ENCODE measurements around the gene TBX19.

TBX19 gene

DNA sequence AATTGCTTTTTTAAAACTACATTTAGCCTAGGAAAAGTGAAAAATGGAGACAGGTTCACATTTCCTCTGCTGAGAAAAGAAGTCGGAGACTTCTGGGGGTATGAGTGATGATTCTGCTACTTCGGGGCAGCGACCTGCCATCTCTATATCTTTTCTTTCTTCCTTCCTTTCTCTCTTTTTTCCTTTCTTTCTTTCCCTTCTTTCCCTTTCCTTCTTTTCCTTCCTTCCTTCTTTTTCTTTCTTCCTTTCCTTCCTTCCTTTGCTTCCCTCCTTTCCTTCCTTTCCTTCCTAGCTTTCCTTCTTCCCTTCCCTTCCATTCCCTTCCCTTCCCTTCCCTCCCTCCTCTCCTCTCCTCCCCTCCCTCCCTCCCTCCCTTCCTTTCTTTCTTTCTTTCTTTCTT, 17.8 kb downstream of the TBX19 start:
- H3K9ac ChIP-seq (ENCODE audit: low read depth, low read length) = no peak overlapping the region
- no peaks in the 10 kb centered on the region for H3K4me1 ChIP-seq (ENCODE audit: control insufficient read depth, insufficient read depth, low read length)
- H3K4me3 ChIP-seq (ENCODE audit: low read depth, low read length) = no peak overlapping the region
- no peak overlapping the region for H3K27ac ChIP-seq (ENCODE audit: low read depth, low read length)
- H3K36me3 ChIP-seq (ENCODE audit: control insufficient read depth, insufficient read depth, low read length) = no peaks in the 10 kb centered on the region
- H3K27me3 ChIP-seq (ENCODE audit: control insufficient read depth, insufficient read depth, low read length) = no peaks in the 10 kb centered on the region
- no peaks in the 10 kb centered on the region for H3K9me3 ChIP-seq (ENCODE audit: control insufficient read depth, insufficient read depth, low read length)

DNA sequence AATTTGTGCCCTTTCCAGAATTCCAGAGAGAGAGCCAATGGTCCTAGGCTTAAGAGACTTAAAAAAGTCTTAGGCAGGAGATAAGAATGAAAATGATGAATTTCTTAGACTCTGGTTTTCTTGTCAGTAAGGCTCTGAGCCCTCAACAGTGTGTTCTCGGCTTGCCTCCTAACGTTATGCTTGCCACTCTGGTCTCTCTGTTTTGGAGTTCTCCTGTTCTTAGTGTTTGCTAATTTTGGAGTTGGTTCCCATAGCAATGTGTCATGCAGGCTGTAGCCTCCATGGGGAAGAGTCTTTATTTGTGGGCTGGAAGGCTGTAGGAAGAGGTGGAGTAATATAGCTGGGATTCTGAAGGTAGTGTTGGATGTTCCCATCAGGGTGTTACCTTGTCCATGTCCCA, 19.9 kb downstream of the TBX19 start:
- H3K4me1 ChIP-seq (ENCODE audit: control insufficient read depth, insufficient read depth, low read length) = no peaks in the 10 kb centered on the region
- no peak overlapping the region for H3K27ac ChIP-seq (ENCODE audit: low read depth, low read length)
- no peak overlapping the region for H3K4me3 ChIP-seq (ENCODE audit: low read depth, low read length)
- H3K27me3 ChIP-seq (ENCODE audit: control insufficient read depth, insufficient read depth, low read length) = no peaks in the 10 kb centered on the region
- no peaks in the 10 kb centered on the region for H3K36me3 ChIP-seq (ENCODE audit: control insufficient read depth, insufficient read depth, low read length)
- no peaks in the 10 kb centered on the region for H3K9me3 ChIP-seq (ENCODE audit: control insufficient read depth, insufficient read depth, low read length)
- no peak overlapping the region for H3K9ac ChIP-seq (ENCODE audit: low read depth, low read length)

DNA sequence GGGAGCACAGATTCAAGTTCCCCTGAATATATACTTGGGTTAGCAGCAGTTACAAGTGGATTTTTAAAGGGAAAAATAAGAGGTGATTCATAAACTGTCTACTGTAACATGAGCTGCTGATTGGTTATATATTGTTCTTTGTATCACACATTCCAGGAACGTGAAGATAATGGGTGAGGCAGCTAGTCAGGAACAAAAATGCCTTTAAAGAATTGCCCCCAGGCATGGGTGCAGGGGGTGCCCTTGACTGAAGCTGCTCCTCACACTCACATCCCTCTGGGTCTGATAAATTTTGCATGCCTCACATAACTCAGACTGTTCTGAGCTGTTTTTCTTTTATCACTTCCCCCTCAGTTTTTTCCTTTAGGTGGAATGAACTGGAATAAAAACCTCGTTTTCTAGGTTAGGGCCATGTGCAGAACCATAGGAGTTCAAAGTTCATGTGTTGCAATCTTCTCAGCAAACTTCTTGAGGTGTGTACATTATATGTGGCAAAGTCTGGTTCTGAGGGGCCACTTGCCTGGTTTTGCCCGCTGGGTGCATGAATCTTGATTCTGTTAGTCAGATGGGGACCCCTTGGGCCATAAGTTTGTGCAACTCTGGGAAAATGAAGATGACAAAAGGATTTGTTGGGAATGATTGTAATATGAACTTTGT, 21.1 kb downstream of the TBX19 start:
- Histone ChIP-seq H3K36me3 (ENCODE audit: control insufficient read depth, insufficient read depth, low read length) (no peaks in the 10 kb centered on the region), H3K27me3 (ENCODE audit: control insufficient read depth, insufficient read depth, low read length) (no peaks in the 10 kb centered on the region), H3K9ac (ENCODE audit: low read depth, low read length) (no peak overlapping the region), H3K4me3 (ENCODE audit: low read depth, low read length) (no peak overlapping the region), H3K9me3 (ENCODE audit: control insufficient read depth, insufficient read depth, low read length) (no peaks in the 10 kb centered on the region), H3K4me1 (ENCODE audit: control insufficient read depth, insufficient read depth, low read length) (no peaks in the 10 kb centered on the region), H3K27ac (ENCODE audit: low read depth, low read length) (no peak overlapping the region)

- Histone ChIP-seq H3K27me3 (ENCODE audit: control insufficient read depth, insufficient read depth, low read length) (no peaks in the 10 kb centered on the region), H3K36me3 (ENCODE audit: control insufficient read depth, insufficient read depth, low read length) (no peaks in the 10 kb centered on the region), H3K4me1 (ENCODE audit: control insufficient read depth, insufficient read depth, low read length) (no peaks in the 10 kb centered on the region), H3K27ac (ENCODE audit: low read depth, low read length) (no peak overlapping the region), H3K4me3 (ENCODE audit: low read depth, low read length) (no peak overlapping the region), H3K9ac (ENCODE audit: low read depth, low read length) (no peak overlapping the region), H3K9me3 (ENCODE audit: control insufficient read depth, insufficient read depth, low read length) (no peaks in the 10 kb centered on the region)
Measured at GRCh38 chr1:168303716-168304540, 23.3 kb downstream of the TBX19 start.

- no peaks in the 10 kb centered on the region for H3K4me1 ChIP-seq (ENCODE audit: control insufficient read depth, insufficient read depth, low read length)
- H3K27ac ChIP-seq (ENCODE audit: low read depth, low read length) = no peak overlapping the region
- H3K9me3 ChIP-seq (ENCODE audit: control insufficient read depth, insufficient read depth, low read length) = no peaks in the 10 kb centered on the region
- H3K9ac ChIP-seq (ENCODE audit: low read depth, low read length) = no peak overlapping the region
- H3K4me3 ChIP-seq (ENCODE audit: low read depth, low read length) = no peak overlapping the region
- no peaks in the 10 kb centered on the region for H3K27me3 ChIP-seq (ENCODE audit: control insufficient read depth, insufficient read depth, low read length)
- no peaks in the 10 kb centered on the region for H3K36me3 ChIP-seq (ENCODE audit: control insufficient read depth, insufficient read depth, low read length)
Measured at GRCh38 chr1:168304865-168305264, 24.2 kb downstream of the TBX19 start.

- Histone ChIP-seq H3K27me3 (ENCODE audit: control insufficient read depth, insufficient read depth, low read length) (no peaks in the 10 kb centered on the region), H3K36me3 (ENCODE audit: control insufficient read depth, insufficient read depth, low read length) (no peaks in the 10 kb centered on the region), H3K4me1 (ENCODE audit: control insufficient read depth, insufficient read depth, low read length) (no peaks in the 10 kb centered on the region), H3K9me3 (ENCODE audit: control insufficient read depth, insufficient read depth, low read length) (no peaks in the 10 kb centered on the region), H3K27ac (ENCODE audit: low read depth, low read length) (no peak overlapping the region), H3K9ac (ENCODE audit: low read depth, low read length) (no peak overlapping the region), H3K4me3 (ENCODE audit: low read depth, low read length) (no peak overlapping the region)
Measured at GRCh38 chr1:168312718-168313604, 32.3 kb downstream of the TBX19 start.

DNA sequence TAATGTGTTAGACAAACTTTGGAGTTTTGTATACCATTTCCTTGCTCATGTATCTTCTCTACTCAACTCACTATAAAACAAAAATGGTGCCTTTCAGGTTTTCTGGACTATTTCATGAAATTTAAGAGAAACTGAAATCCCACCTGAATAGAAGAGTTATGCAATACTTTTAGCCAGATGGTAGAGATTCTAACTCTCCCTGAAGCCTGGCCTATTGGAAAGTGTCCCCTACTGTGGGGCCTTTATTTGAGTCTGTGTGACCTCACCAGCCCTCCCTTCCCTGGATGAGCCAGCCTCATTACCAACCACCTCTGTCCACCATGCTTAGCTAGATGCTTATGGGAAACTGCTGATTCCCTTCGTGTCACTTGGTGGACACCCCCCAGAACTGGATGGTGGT, 35.5 kb downstream of the TBX19 start:
- Histone ChIP-seq H3K4me1 (ENCODE audit: control insufficient read depth, insufficient read depth, low read length) (peaks cover 17% of the 10 kb centered on the region; the same call in 1 of the 2 replicates), H3K4me3 (ENCODE audit: low read depth, low read length) (no peak overlapping the region), H3K9me3 (ENCODE audit: control insufficient read depth, insufficient read depth, low read length) (no peaks in the 10 kb centered on the region), H3K9ac (ENCODE audit: low read depth, low read length) (no peak overlapping the region), H3K36me3 (ENCODE audit: control insufficient read depth, insufficient read depth, low read length) (no peaks in the 10 kb centered on the region), H3K27me3 (ENCODE audit: control insufficient read depth, insufficient read depth, low read length) (no peaks in the 10 kb centered on the region), H3K27ac (ENCODE audit: low read depth, low read length) (no peak overlapping the region)

DNA sequence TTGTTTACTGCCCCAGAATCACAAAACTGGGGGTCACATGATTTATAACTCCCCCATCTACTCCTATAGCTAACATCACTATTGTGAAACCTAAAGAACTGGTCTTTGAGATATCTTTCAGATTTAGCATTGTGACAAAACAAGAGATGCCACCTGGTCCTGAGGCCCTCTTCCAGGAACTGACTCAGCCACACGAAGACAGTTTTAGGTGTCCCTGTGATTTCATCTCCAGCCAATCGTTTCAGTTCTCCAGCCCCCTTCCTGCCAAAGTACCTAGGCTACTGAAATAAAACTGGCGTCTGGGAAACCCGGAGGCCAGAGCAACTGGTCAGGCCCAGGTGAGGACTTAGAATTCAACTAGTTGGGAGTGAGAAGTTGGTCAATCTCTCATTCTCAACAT, 36.6 kb downstream of the TBX19 start:
- H3K4me3 ChIP-seq (ENCODE audit: low read depth, low read length) = no peak overlapping the region
- peaks cover 19% of the 10 kb centered on the region; the same call in 1 of the 2 replicates for H3K4me1 ChIP-seq (ENCODE audit: control insufficient read depth, insufficient read depth, low read length)
- no peak overlapping the region for H3K27ac ChIP-seq (ENCODE audit: low read depth, low read length)
- H3K9ac ChIP-seq (ENCODE audit: low read depth, low read length) = no peak overlapping the region
- H3K36me3 ChIP-seq (ENCODE audit: control insufficient read depth, insufficient read depth, low read length) = no peaks in the 10 kb centered on the region
- H3K27me3 ChIP-seq (ENCODE audit: control insufficient read depth, insufficient read depth, low read length) = no peaks in the 10 kb centered on the region
- no peaks in the 10 kb centered on the region for H3K9me3 ChIP-seq (ENCODE audit: control insufficient read depth, insufficient read depth, low read length)

DNA sequence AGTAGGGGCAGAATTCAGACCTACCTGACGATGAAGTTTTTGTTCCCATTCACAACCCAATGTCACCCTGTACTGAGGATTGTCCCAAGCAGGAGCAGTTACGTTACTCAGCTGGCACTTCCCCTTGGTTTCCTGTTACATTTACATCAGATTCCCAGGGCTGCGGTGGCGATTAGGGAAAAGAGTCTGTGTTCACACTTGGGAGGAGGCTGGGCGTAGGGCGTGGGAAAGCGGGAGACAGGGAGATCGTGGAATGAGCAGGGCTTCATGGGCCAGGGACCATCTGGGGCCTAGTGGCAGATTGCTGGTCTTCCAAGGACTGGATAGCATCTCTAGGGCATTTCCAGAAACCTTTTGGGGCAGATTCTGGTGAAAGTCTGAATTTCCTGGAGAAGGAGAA, 39.0 kb downstream of the TBX19 start:
- Histone ChIP-seq H3K4me1 (ENCODE audit: control insufficient read depth, insufficient read depth, low read length) (peaks cover 19% of the 10 kb centered on the region; the same call in 1 of the 2 replicates), H3K27ac (ENCODE audit: low read depth, low read length) (no peak overlapping the region), H3K27me3 (ENCODE audit: control insufficient read depth, insufficient read depth, low read length) (no peaks in the 10 kb centered on the region), H3K4me3 (ENCODE audit: low read depth, low read length) (no peak overlapping the region), H3K9me3 (ENCODE audit: control insufficient read depth, insufficient read depth, low read length) (no peaks in the 10 kb centered on the region), H3K36me3 (ENCODE audit: control insufficient read depth, insufficient read depth, low read length) (no peaks in the 10 kb centered on the region), H3K9ac (ENCODE audit: low read depth, low read length) (no peak overlapping the region)

DNA sequence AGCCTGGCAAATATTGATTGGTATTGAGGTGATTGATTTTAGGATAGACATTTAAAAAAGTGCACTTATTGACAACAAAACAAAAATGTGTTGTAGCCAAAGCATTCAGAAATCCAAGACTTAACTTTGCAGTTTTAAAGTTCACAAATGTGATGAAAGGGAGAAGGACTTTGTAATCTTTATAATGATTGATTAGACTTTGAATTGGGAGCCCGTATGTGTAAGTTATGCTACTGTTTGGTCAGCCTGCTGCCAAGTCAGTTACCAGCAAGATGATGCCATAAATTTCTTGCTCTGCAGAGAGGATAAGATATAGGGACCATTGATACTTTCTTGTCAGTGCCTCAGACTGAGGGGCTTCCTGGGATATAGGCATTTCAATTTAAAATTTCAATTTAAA, 39.5 kb downstream of the TBX19 start:
- Histone ChIP-seq H3K27me3 (ENCODE audit: control insufficient read depth, insufficient read depth, low read length) (no peaks in the 10 kb centered on the region), H3K36me3 (ENCODE audit: control insufficient read depth, insufficient read depth, low read length) (no peaks in the 10 kb centered on the region), H3K9me3 (ENCODE audit: control insufficient read depth, insufficient read depth, low read length) (no peaks in the 10 kb centered on the region), H3K27ac (ENCODE audit: low read depth, low read length) (no peak overlapping the region), H3K9ac (ENCODE audit: low read depth, low read length) (no peak overlapping the region), H3K4me3 (ENCODE audit: low read depth, low read length) (no peak overlapping the region), H3K4me1 (ENCODE audit: control insufficient read depth, insufficient read depth, low read length) (peaks cover 19% of the 10 kb centered on the region; the same call in 1 of the 2 replicates)
